Liver (tissue), 9 donors: ENCODE results near the gene NDUFS7. TPM values are rescaled to one million over a fixed set of nuclear protein-coding genes. Genes with fewer than 3 reads are reported as not detected.

ENCODE experiments used
- DNase-seq: peaks from one replicate; pipeline ENCODE4 v3.0.0-alpha.2; 2017; ENCODE audit warnings: low spot score
- H3K27ac ChIP-seq, 2 donors: one replicate each; pipeline ENCODE4 v1.7.0; 2013; ENCODE audit warnings: inconsistent platforms in 2 of 2, low read length in 2 of 2, control low read depth in 1 of 2, low read depth in 1 of 2, mild to moderate bottlenecking in 1 of 2
- H3K27me3 ChIP-seq, 4 donors: one replicate each; pipeline versions ENCODE4 v1.6.1 to v1.7.0; 2013; ENCODE audit warnings: low read length in 3 of 4, inconsistent platforms in 1 of 4, mild to moderate bottlenecking in 1 of 4, moderate library complexity in 1 of 4; ENCODE audit not compliant: control insufficient read depth in 4 of 4, insufficient read depth in 4 of 4
- H3K36me3 ChIP-seq, 4 donors: one replicate each; pipeline versions ENCODE4 v1.6.1 to v1.7.0; 2013; ENCODE audit warnings: low read length in 3 of 4, mild to moderate bottlenecking in 3 of 4, low read depth in 1 of 4, moderate library complexity in 1 of 4; ENCODE audit not compliant: control insufficient read depth in 4 of 4, insufficient read depth in 3 of 4
- H3K4me1 ChIP-seq, 4 donors: one replicate each; pipeline versions ENCODE4 v1.6.1 to v1.7.0; 2013; ENCODE audit warnings: low read length in 3 of 4, mild to moderate bottlenecking in 3 of 4, moderate library complexity in 1 of 4; ENCODE audit not compliant: control insufficient read depth in 4 of 4, insufficient read depth in 4 of 4
- H3K4me3 ChIP-seq, 3 donors: one replicate each; pipeline versions ENCODE4 v1.6.1 to v1.7.0; 2013; ENCODE audit warnings: low read length in 3 of 3, control low read depth in 1 of 3, low read depth in 1 of 3, mild to moderate bottlenecking in 1 of 3
- H3K9ac ChIP-seq, 2 donors: one replicate each; pipeline ENCODE4 v1.7.0; 2013; ENCODE audit warnings: low read length in 2 of 2, mild to moderate bottlenecking in 2 of 2, moderate library complexity in 2 of 2, control low read depth in 1 of 2, low read depth in 1 of 2
- H3K9me3 ChIP-seq, 4 donors: one replicate each; pipeline versions ENCODE4 v1.6.1 to v1.7.0; 2013; ENCODE audit warnings: low read length in 3 of 4; ENCODE audit not compliant: control insufficient read depth in 4 of 4
- EGR1 ChIP-seq, 2 donors: IDR thresholded peaks; 2 replicates each; pipeline ENCODE4 v1.6.1; 2016 to 2018; ENCODE audit warnings: antibody characterized with exemption in 2 of 2, low read depth in 2 of 2
- FOXA1 ChIP-seq: IDR thresholded peaks from 2 replicates; pipeline ENCODE4 v1.6.1; 2016; ENCODE audit warnings: antibody characterized with exemption
- FOXA2 ChIP-seq: IDR thresholded peaks from 2 replicates; pipeline ENCODE4 v1.6.1; 2016; ENCODE audit warnings: antibody characterized with exemption
- GABPA ChIP-seq, 2 donors: IDR thresholded peaks in 1 of 2; conservative IDR thresholded peaks in 1 of 2; 2 replicates each; pipeline ENCODE4 v1.6.1; 2016; ENCODE audit warnings: antibody characterized with exemption in 2 of 2, mild to moderate bottlenecking in 1 of 2, moderate library complexity in 1 of 2
- HNF4A ChIP-seq, 2 donors: conservative IDR thresholded peaks; 2 replicates each; pipeline ENCODE4 v1.6.1; 2016; ENCODE audit warnings: antibody characterized with exemption in 2 of 2, mild to moderate bottlenecking in 2 of 2
- HNF4G ChIP-seq: IDR thresholded peaks from 2 replicates; pipeline ENCODE4 v1.6.1; 2016; ENCODE audit warnings: antibody characterized with exemption
- JUND ChIP-seq, 2 donors: IDR thresholded peaks; 2 replicates each; pipeline ENCODE4 v1.6.1; 2016; ENCODE audit warnings: antibody characterized with exemption in 2 of 2
- NR2F2 ChIP-seq: IDR thresholded peaks from 2 replicates; pipeline ENCODE4 v1.6.1; 2016; ENCODE audit warnings: antibody characterized with exemption
- RAD21 ChIP-seq, 2 donors: IDR thresholded peaks; 2 replicates each; pipeline ENCODE4 v1.6.1; 2016; ENCODE audit warnings: antibody characterized with exemption in 2 of 2, mild to moderate bottlenecking in 2 of 2
- RXRA ChIP-seq, 2 donors: IDR thresholded peaks; 2 replicates each; pipeline ENCODE4 v1.6.1; 2017 to 2018; ENCODE audit warnings: antibody characterized with exemption in 2 of 2, mild to moderate bottlenecking in 1 of 2
- SP1 ChIP-seq: IDR thresholded peaks from 2 replicates; pipeline ENCODE4 v1.6.1; 2018; ENCODE audit warnings: antibody characterized with exemption, mild to moderate bottlenecking
- TAF1 ChIP-seq: conservative IDR thresholded peaks from 2 replicates; pipeline ENCODE4 v1.6.1; 2016; ENCODE audit warnings: antibody characterized with exemption, mild to moderate bottlenecking
- YY1 ChIP-seq: IDR thresholded peaks from 2 replicates; pipeline ENCODE4 v1.6.1; 2016; ENCODE audit warnings: antibody characterized with exemption, mild to moderate bottlenecking
- WGBS: extraction: QIAGEN DNeasy Blood & Tissue Kit; methylation state at CpG from one replicate; pipeline ENCODE4 v1.1.7; 2013; 5-methylcytosine and 5-hydroxymethylcytosine counted together
- polyA plus RNA-seq, 2 donors: library from polyadenylated mRNA; stranded (reverse) in 1 of 2; unstranded in 1 of 2; fragments of 200-250 nt in 1 of 2; fragments of >200 nt in 1 of 2; fragmentation: Nextera tagmentation in 1 of 2; extraction: Ambion mirVana in 1 of 2; gene quantifications; one replicate each; pipeline versions ENCODE4 v1.2.1 to v1.2.3, GENCODE V29; 2013 to 2015
- total RNA-seq, 2 donors: library from RNA; depleted of rRNA; stranded (reverse); fragments of >200 nt; gene quantifications; one replicate each; pipeline ENCODE4 v1.2.3, GENCODE V29; 2014
- TF ChIP-seq, protein P1 (sequence below): IDR thresholded peaks from 2 replicates; pipeline ENCODE4 v1.6.1; 2016; ENCODE audit warnings: antibody characterized with exemption
- TF ChIP-seq, protein P2 (sequence below): IDR thresholded peaks from 2 replicates; pipeline ENCODE4 v1.6.1; 2016; ENCODE audit warnings: antibody characterized with exemption
- TF ChIP-seq, protein P3 (sequence below): fragments of 150-350 bp; IDR thresholded peaks from 2 replicates; pipeline ENCODE4 v1.5.1; 2017; ENCODE audit warnings: improper control_type of control experiment, low read depth, low read length; ENCODE audit not compliant: missing input control
- TF ChIP-seq, protein P4 (sequence below): IDR thresholded peaks from 2 replicates; pipeline ENCODE4 v1.6.1; 2016; ENCODE audit warnings: antibody characterized with exemption, mild to moderate bottlenecking
- TF ChIP-seq, protein P5 (sequence below): IDR thresholded peaks from 2 replicates; pipeline ENCODE4 v1.6.1; 2016; ENCODE audit warnings: antibody characterized with exemption
- donor health status: healthy.
- donor health status: healthy.
- donor health status: healthy.
- donor health status: healthy.
- donor health status: healthy.

NDUFS7 gene
- total and polyA plus RNA-seq, 4 donors: 54.4 to 185 (median 128) TPM

DNA sequence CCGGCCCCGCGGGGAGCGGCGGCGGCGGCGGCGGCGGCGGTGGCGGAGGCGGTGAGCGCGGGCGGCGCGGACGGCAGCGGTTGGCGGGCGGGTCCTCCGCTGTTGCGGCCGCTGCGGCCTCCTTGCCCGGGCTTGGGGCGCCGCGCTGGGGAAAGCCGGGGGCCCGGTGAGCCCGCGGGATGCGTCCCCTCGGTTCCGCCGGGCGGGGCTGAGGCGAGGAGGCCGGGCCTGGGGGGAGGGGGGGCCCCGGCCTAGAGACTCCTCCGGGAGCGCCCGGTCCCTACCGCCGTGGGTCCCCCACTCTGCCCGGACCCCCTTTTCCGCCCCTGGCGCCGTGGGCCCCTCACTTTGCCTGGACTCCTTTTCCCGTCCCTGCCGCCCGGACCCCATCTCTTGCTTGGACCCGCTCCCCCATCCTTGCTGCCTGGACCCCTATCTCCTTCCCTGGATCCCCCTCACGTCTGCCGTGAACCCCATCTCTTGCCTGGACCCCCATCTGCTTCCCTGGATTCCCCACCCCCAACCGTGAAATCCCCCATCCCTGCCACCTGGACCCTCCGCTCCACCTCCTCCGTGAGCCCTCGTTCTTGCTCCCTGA, 28.6 kb upstream of the NDUFS7 start:
- Histone ChIP-seq H3K27me3 (no peaks in the 10 kb centered on the region), H3K27ac (peak overlapping the region; percentile 77 to 80), H3K9me3 (no peaks in the 10 kb centered on the region), H3K4me3 (peak overlapping the region; percentile 65 to 89 (median 87)), H3K4me1 (peaks cover 4 to 23% (median 12%) of the 10 kb centered on the region in 4 donors), H3K36me3 (peaks cover 0 to 21% (median 15%) of the 10 kb centered on the region in 4 donors), H3K9ac (peak overlapping the region; percentile 51 to 70)
- WGBS: under 1% methylated on average over 61 of the region's 61 CpGs
- no peak for TF ChIP-seq FOXA2
- no peak for TF ChIP-seq RXRA (IDR thresholded peaks at IDR 0.05)
- TF ChIP-seq GABPA (IDR thresholded peaks at IDR 0.05 in 1 of 2, conservative IDR thresholded peaks at IDR 0.05 in 1 of 2): no peak
- TF ChIP-seq EGR1 (IDR thresholded peaks at IDR 0.05; ENCODE audit: low read depth in 2 of 2): no peak
- TF ChIP-seq JUND (IDR thresholded peaks at IDR 0.05): no peak
- no peak for TF ChIP-seq NR2F2
- TF ChIP-seq, protein P1, sequence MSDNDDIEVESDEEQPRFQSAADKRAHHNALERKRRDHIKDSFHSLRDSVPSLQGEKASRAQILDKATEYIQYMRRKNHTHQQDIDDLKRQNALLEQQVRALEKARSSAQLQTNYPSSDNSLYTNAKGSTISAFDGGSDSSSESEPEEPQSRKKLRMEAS: no peak
- DNase-seq: no peak

DNA sequence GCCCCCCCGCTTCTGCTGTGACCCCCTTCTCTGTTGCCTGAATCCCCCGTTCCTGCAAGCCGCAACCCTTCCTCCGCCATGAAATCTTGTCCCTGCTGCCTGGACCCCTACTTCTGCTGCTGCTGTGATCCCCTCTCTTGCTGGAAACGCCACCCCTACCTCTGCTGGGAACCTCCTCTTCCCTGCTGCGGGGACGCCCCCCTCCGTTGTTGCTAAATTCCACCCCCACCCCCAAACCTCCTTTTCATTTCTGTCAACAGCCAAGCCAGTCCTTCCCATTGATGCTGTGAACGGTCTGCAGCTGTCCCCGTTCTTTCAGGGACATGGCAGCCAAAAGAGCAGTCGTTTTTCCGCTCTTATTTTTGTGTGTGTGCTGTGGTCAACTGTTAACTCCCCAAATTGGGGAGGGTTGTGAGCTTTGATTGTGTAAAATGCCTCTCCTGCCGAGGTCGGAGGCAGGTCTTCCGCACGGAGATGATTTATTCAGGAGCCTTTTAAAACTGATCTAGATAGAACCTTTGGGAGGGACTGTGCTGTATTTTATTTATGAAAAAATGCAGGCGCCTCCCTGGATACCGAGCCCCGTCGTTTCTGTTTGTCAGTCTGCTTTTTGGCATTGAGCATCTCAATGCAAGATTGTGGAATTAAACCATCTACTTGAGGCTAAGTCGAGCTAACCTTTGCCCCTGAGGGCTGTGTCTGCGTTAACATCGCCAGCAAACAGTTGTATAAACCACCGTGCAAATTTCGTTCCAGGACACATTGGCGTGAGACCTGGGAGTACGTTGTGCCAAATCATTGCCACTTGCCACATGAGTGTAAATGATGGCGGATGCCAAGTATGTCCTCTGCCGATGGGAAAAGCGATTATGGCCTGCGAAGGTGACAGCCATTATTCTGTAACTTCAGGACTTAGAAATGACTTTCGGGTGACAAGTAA, 27.9 kb upstream of the NDUFS7 start:
- 14% methylated on average over 32 of the region's 32 CpGs for WGBS
- Histone ChIP-seq H3K27ac (peak overlapping the region; percentile 77 to 80), H3K4me1 (peaks cover 4 to 25% (median 16%) of the 10 kb centered on the region in 4 donors), H3K36me3 (peaks cover 0 to 23% (median 17%) of the 10 kb centered on the region in 4 donors), H3K9me3 (no peaks in the 10 kb centered on the region), H3K27me3 (no peaks in the 10 kb centered on the region), H3K4me3 (peak overlapping the region; percentile 65 to 89 (median 87)), H3K9ac (peak overlapping the region; percentile 5 to 70)
- DNase-seq: no peak
- TF ChIP-seq, protein P2, sequence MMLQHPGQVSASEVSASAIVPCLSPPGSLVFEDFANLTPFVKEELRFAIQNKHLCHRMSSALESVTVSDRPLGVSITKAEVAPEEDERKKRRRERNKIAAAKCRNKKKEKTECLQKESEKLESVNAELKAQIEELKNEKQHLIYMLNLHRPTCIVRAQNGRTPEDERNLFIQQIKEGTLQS: no peak
- TF ChIP-seq NR2F2: no peak
- peak in 1 of 2 donors; percentile 40 for TF ChIP-seq GABPA (IDR thresholded peaks at IDR 0.05 in 1 of 2, conservative IDR thresholded peaks at IDR 0.05 in 1 of 2)
- peak; percentile 6 for TF ChIP-seq FOXA2
- TF ChIP-seq, protein P3, sequence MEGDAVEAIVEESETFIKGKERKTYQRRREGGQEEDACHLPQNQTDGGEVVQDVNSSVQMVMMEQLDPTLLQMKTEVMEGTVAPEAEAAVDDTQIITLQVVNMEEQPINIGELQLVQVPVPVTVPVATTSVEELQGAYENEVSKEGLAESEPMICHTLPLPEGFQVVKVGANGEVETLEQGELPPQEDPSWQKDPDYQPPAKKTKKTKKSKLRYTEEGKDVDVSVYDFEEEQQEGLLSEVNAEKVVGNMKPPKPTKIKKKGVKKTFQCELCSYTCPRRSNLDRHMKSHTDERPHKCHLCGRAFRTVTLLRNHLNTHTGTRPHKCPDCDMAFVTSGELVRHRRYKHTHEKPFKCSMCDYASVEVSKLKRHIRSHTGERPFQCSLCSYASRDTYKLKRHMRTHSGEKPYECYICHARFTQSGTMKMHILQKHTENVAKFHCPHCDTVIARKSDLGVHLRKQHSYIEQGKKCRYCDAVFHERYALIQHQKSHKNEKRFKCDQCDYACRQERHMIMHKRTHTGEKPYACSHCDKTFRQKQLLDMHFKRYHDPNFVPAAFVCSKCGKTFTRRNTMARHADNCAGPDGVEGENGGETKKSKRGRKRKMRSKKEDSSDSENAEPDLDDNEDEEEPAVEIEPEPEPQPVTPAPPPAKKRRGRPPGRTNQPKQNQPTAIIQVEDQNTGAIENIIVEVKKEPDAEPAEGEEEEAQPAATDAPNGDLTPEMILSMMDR: no peak
- TF ChIP-seq YY1: peak; percentile 93
- peak; percentile 14 to 80 for TF ChIP-seq RXRA (IDR thresholded peaks at IDR 0.05)
- TF ChIP-seq, protein P4, sequence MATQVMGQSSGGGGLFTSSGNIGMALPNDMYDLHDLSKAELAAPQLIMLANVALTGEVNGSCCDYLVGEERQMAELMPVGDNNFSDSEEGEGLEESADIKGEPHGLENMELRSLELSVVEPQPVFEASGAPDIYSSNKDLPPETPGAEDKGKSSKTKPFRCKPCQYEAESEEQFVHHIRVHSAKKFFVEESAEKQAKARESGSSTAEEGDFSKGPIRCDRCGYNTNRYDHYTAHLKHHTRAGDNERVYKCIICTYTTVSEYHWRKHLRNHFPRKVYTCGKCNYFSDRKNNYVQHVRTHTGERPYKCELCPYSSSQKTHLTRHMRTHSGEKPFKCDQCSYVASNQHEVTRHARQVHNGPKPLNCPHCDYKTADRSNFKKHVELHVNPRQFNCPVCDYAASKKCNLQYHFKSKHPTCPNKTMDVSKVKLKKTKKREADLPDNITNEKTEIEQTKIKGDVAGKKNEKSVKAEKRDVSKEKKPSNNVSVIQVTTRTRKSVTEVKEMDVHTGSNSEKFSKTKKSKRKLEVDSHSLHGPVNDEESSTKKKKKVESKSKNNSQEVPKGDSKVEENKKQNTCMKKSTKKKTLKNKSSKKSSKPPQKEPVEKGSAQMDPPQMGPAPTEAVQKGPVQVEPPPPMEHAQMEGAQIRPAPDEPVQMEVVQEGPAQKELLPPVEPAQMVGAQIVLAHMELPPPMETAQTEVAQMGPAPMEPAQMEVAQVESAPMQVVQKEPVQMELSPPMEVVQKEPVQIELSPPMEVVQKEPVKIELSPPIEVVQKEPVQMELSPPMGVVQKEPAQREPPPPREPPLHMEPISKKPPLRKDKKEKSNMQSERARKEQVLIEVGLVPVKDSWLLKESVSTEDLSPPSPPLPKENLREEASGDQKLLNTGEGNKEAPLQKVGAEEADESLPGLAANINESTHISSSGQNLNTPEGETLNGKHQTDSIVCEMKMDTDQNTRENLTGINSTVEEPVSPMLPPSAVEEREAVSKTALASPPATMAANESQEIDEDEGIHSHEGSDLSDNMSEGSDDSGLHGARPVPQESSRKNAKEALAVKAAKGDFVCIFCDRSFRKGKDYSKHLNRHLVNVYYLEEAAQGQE: no peak
- no peak for TF ChIP-seq FOXA1
- TF ChIP-seq EGR1 (IDR thresholded peaks at IDR 0.05; ENCODE audit: low read depth in 2 of 2): peak in 1 of 2 donors; percentile 14
- no peak for TF ChIP-seq TAF1
- peak; percentile 82 to 87 for TF ChIP-seq HNF4A (conservative IDR thresholded peaks at IDR 0.05)
- TF ChIP-seq JUND (IDR thresholded peaks at IDR 0.05): peak in 1 of 2 donors; percentile 42
- TF ChIP-seq, protein P5, sequence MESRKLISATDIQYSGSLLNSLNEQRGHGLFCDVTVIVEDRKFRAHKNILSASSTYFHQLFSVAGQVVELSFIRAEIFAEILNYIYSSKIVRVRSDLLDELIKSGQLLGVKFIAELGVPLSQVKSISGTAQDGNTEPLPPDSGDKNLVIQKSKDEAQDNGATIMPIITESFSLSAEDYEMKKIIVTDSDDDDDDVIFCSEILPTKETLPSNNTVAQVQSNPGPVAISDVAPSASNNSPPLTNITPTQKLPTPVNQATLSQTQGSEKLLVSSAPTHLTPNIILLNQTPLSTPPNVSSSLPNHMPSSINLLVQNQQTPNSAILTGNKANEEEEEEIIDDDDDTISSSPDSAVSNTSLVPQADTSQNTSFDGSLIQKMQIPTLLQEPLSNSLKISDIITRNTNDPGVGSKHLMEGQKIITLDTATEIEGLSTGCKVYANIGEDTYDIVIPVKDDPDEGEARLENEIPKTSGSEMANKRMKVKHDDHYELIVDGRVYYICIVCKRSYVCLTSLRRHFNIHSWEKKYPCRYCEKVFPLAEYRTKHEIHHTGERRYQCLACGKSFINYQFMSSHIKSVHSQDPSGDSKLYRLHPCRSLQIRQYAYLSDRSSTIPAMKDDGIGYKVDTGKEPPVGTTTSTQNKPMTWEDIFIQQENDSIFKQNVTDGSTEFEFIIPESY: no peak
- TF ChIP-seq, protein P1: no peak
- peak; percentile 68 for TF ChIP-seq SP1
- peak; percentile 36 for TF ChIP-seq HNF4G
- peak in 1 of 2 donors; percentile 10 for TF ChIP-seq RAD21 (IDR thresholded peaks at IDR 0.05)
